Right kidney (tissue), 1 donor: Measurements from ENCODE around the gene SLC39A11.
A peak's percentile ranks its signal among the peaks of the same experiment; 100 is the strongest.

Experiments used
- DNase-seq: peaks from one replicate; pipeline ENCODE4 v3.0.0-alpha.2; 2016

The SLC39A11 gene

GRCh38 chr17:72614871-72615626 is 477.4 kb downstream of the SLC39A11 start:
- peak; percentile 58 for DNase-seq

- DNase-seq: no peak
Measured at GRCh38 chr17:72614476-72614870, 478.0 kb downstream of the SLC39A11 start.

GRCh38 chr17:72613806-72614292 is 478.6 kb downstream of the SLC39A11 start:
- no peak for DNase-seq

- no peak for DNase-seq
Measured at GRCh38 chr17:72613396-72613795, 479.1 kb downstream of the SLC39A11 start.

- DNase-seq: no peak
Measured at GRCh38 chr17:72611172-72611571, 481.3 kb downstream of the SLC39A11 start.

- DNase-seq: no peak
Measured at GRCh38 chr17:72609501-72609900, 483.0 kb downstream of the SLC39A11 start.

GRCh38 chr17:72608436-72608835 is 484.1 kb downstream of the SLC39A11 start:
- no peak for DNase-seq

- DNase-seq: no peak
Measured at GRCh38 chr17:72606656-72607055, 485.8 kb downstream of the SLC39A11 start.

GRCh38 chr17:72605543-72605942 is 486.9 kb downstream of the SLC39A11 start:
- DNase-seq: no peak

GRCh38 chr17:72604518-72604917 is 488.0 kb downstream of the SLC39A11 start:
- no peak for DNase-seq

GRCh38 chr17:72603420-72604242 is 488.9 kb downstream of the SLC39A11 start:
- no peak for DNase-seq

GRCh38 chr17:72602517-72603419 is 489.7 kb downstream of the SLC39A11 start:
- DNase-seq: no peak

- no peak for DNase-seq
Measured at GRCh38 chr17:72600934-72601333, 491.6 kb downstream of the SLC39A11 start.

- no peak for DNase-seq
Measured at GRCh38 chr17:72599891-72600290, 492.6 kb downstream of the SLC39A11 start.

- DNase-seq: no peak
Measured at GRCh38 chr17:72598695-72599094, 493.8 kb downstream of the SLC39A11 start.

- no peak for DNase-seq
Measured at GRCh38 chr17:72597354-72598087, 495.0 kb downstream of the SLC39A11 start.
